RWPE2 (cell line): ENCODE results near the gene ANXA6.

ENCODE experiments used
- ATAC-seq: fragments of 200-7000 bp; cut with Tn5 transposase; 3 replicates; pipeline ENCODE4 v1.9.1; 2021; ENCODE audit warnings: low read depth
- DNase-seq: peaks from one replicate; pipeline ENCODE4 v3.0.0-alpha.2; 2020; ENCODE audit warnings: low spot score
- H3K27ac ChIP-seq: fragments of 450-650 bp; 2 replicates; pipeline ENCODE4 v1.5.1; 2017; ENCODE audit warnings: mild to moderate bottlenecking; ENCODE audit not compliant: poor library complexity, severe bottlenecking
- H3K27me3 ChIP-seq: fragments of 250-450 bp; sonication (Bioruptor Pico); 2 replicates; pipeline ENCODE4 v1.5.1; 2021; ENCODE audit warnings: mild to moderate bottlenecking, moderate library complexity; ENCODE audit not compliant: insufficient read depth, poor library complexity, severe bottlenecking
- H3K36me3 ChIP-seq: fragments of 250-450 bp; sonication (Bioruptor Pico); 2 replicates; pipeline ENCODE4 v1.5.1; 2020; ENCODE audit warnings: low read depth, mild to moderate bottlenecking, moderate library complexity
- H3K4me1 ChIP-seq: fragments of 250-450 bp; sonication (Bioruptor Pico); 2 replicates; pipeline ENCODE4 v1.5.1; 2021; ENCODE audit warnings: mild to moderate bottlenecking, moderate library complexity; ENCODE audit not compliant: insufficient read depth, poor library complexity, severe bottlenecking
- H3K4me3 ChIP-seq: fragments of 250-450 bp; sonication (Bioruptor Pico); 2 replicates; pipeline ENCODE4 v1.5.1; 2021; ENCODE audit warnings: mild to moderate bottlenecking, moderate library complexity; ENCODE audit not compliant: severe bottlenecking
- H3K9me3 ChIP-seq: fragments of 250-450 bp; sonication (Bioruptor Pico); 2 replicates; pipeline ENCODE4 v1.5.1; 2021; ENCODE audit warnings: mild to moderate bottlenecking, moderate library complexity; ENCODE audit not compliant: severe bottlenecking
- TF ChIP-seq, protein P1 (sequence below): fragments of 450-650 bp; IDR thresholded peaks from one replicate; pipeline ENCODE4 v1.5.1; 2017; ENCODE audit warnings: mild to moderate bottlenecking, moderate library complexity; ENCODE audit not compliant: poor library complexity, severe bottlenecking

Gene ANXA6

DNA sequence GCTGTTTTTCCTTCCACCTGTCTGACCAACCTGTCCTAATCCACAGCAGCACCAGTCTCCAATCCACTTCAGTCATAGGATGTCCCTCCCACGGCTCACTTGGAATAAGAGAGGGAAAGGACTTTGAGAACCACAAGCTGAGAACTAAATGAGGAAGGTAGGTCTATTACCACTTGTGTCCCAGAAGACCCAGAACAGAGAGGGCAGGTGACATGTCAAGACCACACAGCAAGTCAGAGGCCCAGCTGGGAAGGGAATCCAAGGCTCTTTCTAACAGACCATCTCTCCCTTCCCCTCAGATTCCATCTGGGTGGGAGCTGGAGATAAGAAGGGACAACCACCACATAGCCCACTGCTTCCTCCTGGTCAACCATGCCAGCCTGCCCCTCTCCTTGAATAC lies 14.6 kb downstream of the ANXA6 start:
- ATAC-seq = no peak
- Histone ChIP-seq H3K4me1 (no peaks in the 10 kb centered on the region), H3K27ac (no peak overlapping the region)

DNA sequence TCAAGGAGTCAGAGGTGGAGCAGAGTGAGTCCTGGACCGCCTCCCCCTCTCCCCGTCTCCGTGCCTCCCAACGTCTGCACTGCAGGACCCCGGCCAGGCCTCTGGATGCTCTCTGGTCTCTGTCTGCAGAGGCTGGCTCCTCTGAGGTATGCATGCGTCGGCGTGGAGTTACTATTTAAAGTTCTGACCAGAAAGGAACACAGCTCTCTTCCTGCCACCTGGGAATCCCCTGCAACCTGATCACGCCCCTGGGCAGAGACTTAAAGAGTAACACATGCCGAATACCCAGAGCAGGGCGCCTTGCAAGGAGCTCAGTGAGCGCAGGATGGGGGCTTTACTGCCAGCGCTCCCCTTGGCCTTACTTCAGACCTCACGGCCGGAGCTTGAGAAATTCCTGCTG lies 16.0 kb downstream of the ANXA6 start:
- Histone ChIP-seq H3K36me3 (peaks cover 45% of the 10 kb centered on the region), H3K4me3 (no peak overlapping the region), H3K27me3 (no peaks in the 10 kb centered on the region), H3K9me3 (no peaks in the 10 kb centered on the region), H3K27ac (no peak overlapping the region), H3K4me1 (no peaks in the 10 kb centered on the region)
- TF ChIP-seq, protein P1, sequence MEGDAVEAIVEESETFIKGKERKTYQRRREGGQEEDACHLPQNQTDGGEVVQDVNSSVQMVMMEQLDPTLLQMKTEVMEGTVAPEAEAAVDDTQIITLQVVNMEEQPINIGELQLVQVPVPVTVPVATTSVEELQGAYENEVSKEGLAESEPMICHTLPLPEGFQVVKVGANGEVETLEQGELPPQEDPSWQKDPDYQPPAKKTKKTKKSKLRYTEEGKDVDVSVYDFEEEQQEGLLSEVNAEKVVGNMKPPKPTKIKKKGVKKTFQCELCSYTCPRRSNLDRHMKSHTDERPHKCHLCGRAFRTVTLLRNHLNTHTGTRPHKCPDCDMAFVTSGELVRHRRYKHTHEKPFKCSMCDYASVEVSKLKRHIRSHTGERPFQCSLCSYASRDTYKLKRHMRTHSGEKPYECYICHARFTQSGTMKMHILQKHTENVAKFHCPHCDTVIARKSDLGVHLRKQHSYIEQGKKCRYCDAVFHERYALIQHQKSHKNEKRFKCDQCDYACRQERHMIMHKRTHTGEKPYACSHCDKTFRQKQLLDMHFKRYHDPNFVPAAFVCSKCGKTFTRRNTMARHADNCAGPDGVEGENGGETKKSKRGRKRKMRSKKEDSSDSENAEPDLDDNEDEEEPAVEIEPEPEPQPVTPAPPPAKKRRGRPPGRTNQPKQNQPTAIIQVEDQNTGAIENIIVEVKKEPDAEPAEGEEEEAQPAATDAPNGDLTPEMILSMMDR = no peak
- DNase-seq = no peak
- peak; percentile 24; the same call in 1 of the 3 replicates for ATAC-seq

More for the DNA sequence above, 14.6 kb downstream of the ANXA6 start:
- DNase-seq = no peak
- H3K27me3 ChIP-seq = no peaks in the 10 kb centered on the region
- peaks cover 40% of the 10 kb centered on the region for H3K36me3 ChIP-seq
- TF ChIP-seq, protein P1 = no peak
- H3K9me3 ChIP-seq = no peaks in the 10 kb centered on the region
- H3K4me3 ChIP-seq = no peak overlapping the region

DNA sequence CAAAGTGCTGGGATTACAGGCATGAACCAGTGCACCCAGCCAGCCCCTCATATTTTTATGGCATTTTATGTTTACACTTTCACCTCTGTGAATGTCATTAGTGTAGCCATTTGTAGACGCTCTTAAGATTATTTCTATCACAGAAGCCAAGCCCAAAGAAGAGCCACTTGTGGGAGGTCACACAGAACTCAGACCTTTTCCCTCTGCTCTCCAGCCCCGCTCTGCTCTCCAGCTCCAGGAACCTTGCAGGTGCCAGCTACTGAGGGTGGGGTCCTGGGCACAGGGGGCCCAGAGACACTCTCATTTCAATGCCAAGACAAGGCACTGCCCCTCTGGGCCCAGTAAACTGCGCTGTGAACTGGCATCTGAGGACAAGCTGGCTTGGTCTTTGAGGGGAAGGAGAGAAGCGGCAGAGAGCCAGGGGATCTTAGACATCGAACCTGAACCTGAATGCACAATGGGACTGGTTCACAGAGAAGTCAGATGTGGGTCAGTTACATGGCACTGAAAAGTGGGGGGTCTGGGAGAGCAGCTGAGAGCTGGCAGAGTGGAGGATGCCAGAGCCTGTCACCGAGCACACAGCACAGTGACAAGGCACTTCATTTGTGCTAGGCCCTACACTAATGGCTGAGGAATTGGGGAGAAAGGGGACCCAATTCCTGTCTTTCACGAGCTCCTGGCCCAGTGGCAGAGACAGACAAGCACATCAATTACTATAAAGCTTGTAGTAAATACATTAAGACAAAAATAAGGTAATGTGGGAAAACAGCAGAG lies 16.7 kb downstream of the ANXA6 start:
- DNase-seq (no peak), ATAC-seq (no peak)
- TF ChIP-seq, protein P1 = no peak
- no peaks in the 10 kb centered on the region for H3K4me1 ChIP-seq
- no peaks in the 10 kb centered on the region for H3K27me3 ChIP-seq
- H3K9me3 ChIP-seq = no peaks in the 10 kb centered on the region
- no peak overlapping the region for H3K27ac ChIP-seq
- H3K4me3 ChIP-seq = no peak overlapping the region
- H3K36me3 ChIP-seq = peaks cover 45% of the 10 kb centered on the region

DNA sequence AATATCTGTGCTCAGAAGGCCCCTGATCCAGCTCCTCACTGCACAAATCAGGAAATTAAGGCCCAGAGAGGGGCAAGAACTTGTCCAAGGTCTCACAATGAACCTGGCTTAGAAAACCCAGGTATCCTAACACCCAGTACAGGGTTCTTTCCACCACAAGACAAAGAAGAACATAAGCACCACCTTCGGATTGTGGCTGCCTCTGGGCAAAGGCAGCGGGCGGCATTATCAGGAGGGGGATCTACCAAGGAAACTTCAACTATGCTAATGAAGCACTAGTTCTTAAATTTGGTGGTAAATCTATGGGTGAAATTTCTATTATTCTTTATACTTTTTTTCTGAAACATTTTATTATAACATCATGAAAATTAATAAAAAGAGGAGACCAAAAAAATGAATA lies 17.9 kb downstream of the ANXA6 start:
- no peaks in the 10 kb centered on the region for H3K27me3 ChIP-seq
- TF ChIP-seq, protein P1 = no peak
- ATAC-seq (no peak), DNase-seq (no peak)
- H3K9me3 ChIP-seq = no peaks in the 10 kb centered on the region
- H3K4me3 ChIP-seq = no peak overlapping the region
- H3K27ac ChIP-seq = no peak overlapping the region
- H3K36me3 ChIP-seq = peaks cover 52% of the 10 kb centered on the region
- H3K4me1 ChIP-seq = no peaks in the 10 kb centered on the region

DNA sequence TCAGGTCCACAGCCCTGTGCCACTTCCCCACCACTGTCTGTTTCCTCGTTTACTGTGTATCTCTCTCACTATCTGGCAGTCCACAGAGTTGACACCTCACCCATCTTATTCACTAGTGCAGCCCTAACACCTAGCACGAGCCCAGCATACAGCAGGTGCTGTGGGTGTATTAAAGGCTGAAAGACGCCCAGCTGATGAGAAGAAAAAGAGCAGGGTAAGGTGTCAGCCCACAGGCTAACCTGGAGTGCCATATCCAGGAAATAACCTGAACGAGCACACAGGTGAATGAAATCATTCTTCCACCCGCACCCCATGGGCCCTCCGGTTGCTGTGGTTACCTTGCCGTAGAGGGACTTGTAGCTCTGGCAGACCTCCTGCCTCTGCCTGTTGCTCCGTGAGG lies 18.6 kb downstream of the ANXA6 start:
- Histone ChIP-seq H3K4me1 (no peaks in the 10 kb centered on the region), H3K36me3 (peaks cover 55% of the 10 kb centered on the region), H3K9me3 (no peaks in the 10 kb centered on the region), H3K27ac (no peak overlapping the region), H3K4me3 (no peak overlapping the region), H3K27me3 (no peaks in the 10 kb centered on the region)
- ATAC-seq = no peak
- DNase-seq = no peak
- TF ChIP-seq, protein P1 = no peak
